GM23248 (cell line): ENCODE results near the gene BCAR3.

Experiments
- EZH2 ChIP-seq: fragments of 200-600 bp; sonication (generic); IDR thresholded peaks from 2 replicates; pipeline ENCODE4 v1.6.1; 2018; ENCODE audit warnings: antibody characterized with exemption, mild to moderate bottlenecking; ENCODE audit not compliant: insufficient read depth, poor library complexity, severe bottlenecking
- EZH2phosphoT487 ChIP-seq: fragments of 200-600 bp; sonication (generic); IDR thresholded peaks from 2 replicates; pipeline ENCODE4 v1.6.1; 2018; ENCODE audit warnings: antibody characterized with exemption, moderate library complexity, mild to moderate bottlenecking, low read depth; ENCODE audit not compliant: insufficient read depth

DNA sequence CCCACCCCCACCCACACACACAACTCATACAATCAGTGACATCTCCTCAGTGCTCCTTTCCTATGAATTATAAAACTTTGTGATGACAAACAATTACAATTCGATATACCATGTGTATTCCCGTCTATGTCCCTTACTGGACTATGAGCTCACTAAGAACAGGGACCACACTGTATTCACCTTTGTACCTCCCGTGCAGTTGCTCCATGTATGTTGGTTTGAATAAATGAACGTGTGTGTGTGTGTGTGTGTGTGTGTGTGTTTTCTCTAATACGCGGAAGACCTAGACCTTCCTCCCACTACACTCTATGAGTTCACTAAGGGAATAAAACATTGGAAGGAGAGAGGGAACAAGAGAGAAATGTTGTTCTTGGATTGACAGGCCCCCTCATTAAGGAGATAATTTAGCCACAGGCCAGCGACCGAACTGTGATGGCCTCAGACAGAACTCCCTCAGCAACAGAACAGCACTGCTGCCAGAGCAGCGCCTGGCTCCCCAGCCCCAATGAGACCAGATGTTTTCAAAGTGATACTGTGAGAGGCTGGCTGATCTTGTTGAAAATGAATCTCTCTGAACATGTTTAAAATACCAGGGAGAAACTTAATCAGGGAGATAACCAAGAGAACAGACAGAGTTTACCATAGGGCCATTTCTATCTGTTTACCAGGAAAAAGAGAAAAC, 21.7 kb downstream of the BCAR3 start:
- no peak for TF ChIP-seq EZH2
- TF ChIP-seq EZH2phosphoT487, result no peak
